HG02852 (cell line): ENCODE data around the gene FAHD1.

ENCODE experiments used
- ATAC-seq: cut with Tn5 transposase; IDR thresholded peaks from one replicate; pipeline ENCODE4 v1.9.1; 2021; ENCODE audit warnings: mild to moderate bottlenecking, moderate library complexity; ENCODE audit not compliant: unreplicated experiment

FAHD1 gene

GRCh38 chr16:1816396-1817275 is 10.4 kb upstream of the FAHD1 start:
- no peak for ATAC-seq

GRCh38 chr16:1817276-1817589 is 9.8 kb upstream of the FAHD1 start:
- no peak for ATAC-seq

- ATAC-seq = no peak
These were observed 9.3 kb upstream of the FAHD1 start for GRCh38 chr16:1817716-1818115.

- no peak for ATAC-seq
These were observed 8.7 kb upstream of the FAHD1 start for GRCh38 chr16:1818204-1818872.

GRCh38 chr16:1818873-1819525 is 8.0 kb upstream of the FAHD1 start:
- no peak for ATAC-seq

GRCh38 chr16:1819611-1820010 is 7.4 kb upstream of the FAHD1 start:
- no peak for ATAC-seq

- no peak for ATAC-seq
These were observed 6.7 kb upstream of the FAHD1 start for GRCh38 chr16:1820096-1820945.

GRCh38 chr16:1820946-1821290 is 6.1 kb upstream of the FAHD1 start:
- no peak for ATAC-seq

GRCh38 chr16:1821861-1822611 is 5.0 kb upstream of the FAHD1 start:
- no peak for ATAC-seq

- no peak for ATAC-seq
These were observed 4.2 kb upstream of the FAHD1 start for GRCh38 chr16:1822801-1823200.

- ATAC-seq = no peak
These were observed 3.2 kb upstream of the FAHD1 start for GRCh38 chr16:1823821-1824220.

- no peak for ATAC-seq
These were observed 1.6 kb upstream of the FAHD1 start for GRCh38 chr16:1825381-1825863.

- peak; percentile 61 for ATAC-seq
These were observed 929 bp upstream of the FAHD1 start for GRCh38 chr16:1825864-1826690.

GRCh38 chr16:1828645-1829410 is 1.8 kb downstream of the FAHD1 start:
- ATAC-seq = no peak

- ATAC-seq = no peak
These were observed 3.2 kb downstream of the FAHD1 start for GRCh38 chr16:1830213-1830612.

GRCh38 chr16:1831186-1832075 is 4.4 kb downstream of the FAHD1 start:
- ATAC-seq = no peak

GRCh38 chr16:1832838-1833454 is 5.9 kb downstream of the FAHD1 start:
- ATAC-seq = no peak
